GM23248 (cell line): ENCODE data around the gene XRN2.

ENCODE experiments used
- EZH2 ChIP-seq: fragments of 200-600 bp; sonication (generic); IDR thresholded peaks from 2 replicates; pipeline ENCODE4 v1.6.1; 2018; ENCODE audit warnings: antibody characterized with exemption, mild to moderate bottlenecking; ENCODE audit not compliant: insufficient read depth, poor library complexity, severe bottlenecking
- EZH2phosphoT487 ChIP-seq: fragments of 200-600 bp; sonication (generic); IDR thresholded peaks from 2 replicates; pipeline ENCODE4 v1.6.1; 2018; ENCODE audit warnings: antibody characterized with exemption, moderate library complexity, mild to moderate bottlenecking, low read depth; ENCODE audit not compliant: insufficient read depth

GRCh38 chr20:21323640-21324039 is 20.5 kb downstream of the XRN2 start:
- TF ChIP-seq EZH2, result no peak
- TF ChIP-seq EZH2phosphoT487, result no peak
